GM21576 (cell line): ENCODE measurements around the gene PLEKHG1.
A peak's percentile ranks its signal among the peaks of the same experiment; 100 is the strongest.

Experiments
- ATAC-seq: cut with Tn5 transposase; IDR thresholded peaks from one replicate; pipeline ENCODE4 v1.9.1; 2021; ENCODE audit warnings: mild to moderate bottlenecking, moderate library complexity; ENCODE audit not compliant: unreplicated experiment

The PLEKHG1 gene

DNA sequence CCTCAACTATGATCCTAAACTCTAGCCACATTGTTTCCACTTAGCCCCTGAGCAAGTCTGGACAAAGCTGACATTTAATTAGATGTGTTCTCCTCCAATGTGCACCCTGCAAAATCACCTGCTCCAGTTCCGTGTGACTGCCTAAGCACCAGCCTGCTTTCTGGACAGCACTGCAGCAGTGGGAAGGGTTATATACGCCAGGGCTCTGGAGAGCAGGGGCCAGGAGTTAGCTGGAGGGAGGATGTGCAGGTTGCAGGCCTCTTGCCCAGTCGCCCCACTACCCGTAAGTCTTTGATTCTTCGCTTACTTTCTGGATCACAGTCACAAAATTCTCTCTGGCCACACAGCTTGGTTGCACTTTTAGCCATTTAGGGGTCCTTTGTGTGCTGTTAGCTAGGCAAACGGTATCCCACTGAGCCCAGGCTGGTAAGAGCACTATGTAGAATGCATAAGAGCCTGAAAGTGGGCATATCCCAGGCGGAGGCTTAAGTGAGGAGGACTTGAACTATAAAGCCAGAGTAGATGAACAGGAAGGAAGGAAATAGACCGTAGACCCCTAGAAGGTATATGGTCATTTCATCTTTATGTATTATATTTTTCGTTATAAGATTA lies 10.7 kb upstream of the PLEKHG1 start:
- ATAC-seq: no peak

DNA sequence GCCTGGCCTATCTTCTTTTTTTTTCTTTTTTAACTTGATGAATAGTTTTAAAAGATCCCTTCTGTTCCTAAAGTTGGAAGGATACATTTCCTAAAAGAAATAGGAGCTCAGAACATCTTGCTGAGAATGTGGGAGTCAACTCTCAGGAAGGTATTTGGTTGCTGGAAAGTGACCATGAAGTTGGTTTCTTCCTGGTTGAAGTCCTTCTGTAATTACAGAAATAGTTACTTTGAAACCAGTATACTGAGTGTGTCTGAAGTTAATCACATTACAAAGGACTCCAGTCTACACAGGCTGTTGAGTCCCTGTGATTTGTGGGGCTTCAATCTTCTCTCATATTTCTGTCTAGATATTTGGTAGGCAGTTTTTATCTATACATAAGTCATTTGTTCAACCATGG lies 9.8 kb upstream of the PLEKHG1 start:
- no peak for ATAC-seq

DNA sequence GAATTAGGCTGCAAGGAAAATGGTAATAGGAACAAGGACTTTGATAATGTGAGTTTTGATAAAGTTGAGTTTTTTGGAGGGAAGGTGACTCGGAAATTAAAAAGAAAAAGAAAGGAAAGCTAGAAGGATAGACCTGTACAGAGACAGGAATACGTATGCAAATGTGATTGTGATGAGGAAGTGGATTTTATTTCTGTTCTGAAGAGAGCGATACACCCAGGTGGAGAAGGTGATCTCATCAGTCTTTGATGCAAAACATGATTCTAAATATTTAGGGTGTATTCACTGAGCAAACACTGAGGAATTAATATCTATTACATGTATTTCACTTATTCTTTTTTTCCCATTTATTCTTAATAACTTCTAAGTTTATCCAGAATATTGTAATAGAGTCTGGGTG lies 9.2 kb upstream of the PLEKHG1 start:
- ATAC-seq: no peak

DNA sequence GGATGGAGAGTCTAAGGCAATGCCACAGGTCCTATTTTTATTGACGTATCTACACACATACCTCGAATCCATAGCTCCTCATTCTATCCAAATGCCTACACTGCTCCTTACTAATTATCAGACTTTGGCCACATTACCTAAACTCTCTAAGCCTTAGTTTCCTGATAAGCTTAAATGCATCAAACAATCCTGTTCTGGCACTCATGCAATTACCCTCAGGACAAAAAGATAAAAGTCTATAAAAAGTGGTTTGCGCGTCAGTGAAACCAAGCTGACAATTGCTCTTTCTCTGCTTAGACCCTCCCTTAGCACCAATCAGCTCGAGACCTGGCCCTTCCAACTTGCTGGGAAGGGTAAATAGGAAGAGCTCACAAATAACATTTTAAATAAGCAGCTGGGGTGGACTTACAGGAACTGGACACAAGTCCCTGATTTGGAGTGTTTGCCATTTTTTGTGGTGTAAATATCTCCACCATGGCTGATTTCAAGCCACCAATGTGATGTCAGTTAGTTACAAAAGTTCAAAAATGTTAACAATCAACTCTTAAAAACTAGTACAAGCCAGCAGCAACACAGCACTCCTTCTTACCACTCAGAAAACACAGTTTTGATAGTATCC lies 7.2 kb upstream of the PLEKHG1 start:
- no peak for ATAC-seq

DNA sequence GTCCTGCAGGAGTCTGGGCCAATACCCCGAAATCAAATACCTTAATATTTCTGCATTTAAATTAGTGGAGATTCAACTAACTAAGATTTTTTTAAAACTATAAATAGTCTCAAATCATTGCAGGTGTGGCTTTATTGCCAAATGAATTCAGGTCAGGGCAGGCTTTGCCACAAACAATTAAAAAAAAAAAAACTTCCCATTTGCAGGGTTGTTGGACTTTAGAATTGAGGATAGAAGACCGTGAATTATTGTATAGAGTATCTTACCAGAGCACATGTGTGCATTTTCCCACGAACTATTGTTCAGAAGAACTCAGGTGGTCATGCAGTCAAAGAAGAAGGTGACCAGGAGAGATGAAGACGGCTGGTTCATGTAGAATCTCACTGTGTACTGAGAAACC lies 6.6 kb upstream of the PLEKHG1 start:
- no peak for ATAC-seq

DNA sequence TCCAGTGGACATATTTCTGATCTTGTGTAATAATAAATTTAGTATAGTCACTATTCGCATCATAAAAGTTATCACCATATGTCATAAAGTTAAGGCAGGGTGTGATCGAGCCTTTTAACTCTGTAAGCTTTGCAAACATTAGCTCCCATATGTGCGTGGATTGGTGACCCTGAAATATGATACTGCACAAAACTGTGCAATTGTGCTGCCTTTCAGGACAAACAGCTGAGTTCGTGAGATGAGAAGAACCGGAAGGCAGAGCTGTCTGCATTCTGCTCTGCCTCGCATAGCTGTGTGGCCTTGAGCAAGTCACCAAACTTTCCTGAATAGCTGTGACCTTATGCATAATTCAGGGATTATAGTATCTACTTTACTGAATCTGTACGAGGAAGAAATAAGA lies 3.2 kb upstream of the PLEKHG1 start:
- no peak for ATAC-seq

DNA sequence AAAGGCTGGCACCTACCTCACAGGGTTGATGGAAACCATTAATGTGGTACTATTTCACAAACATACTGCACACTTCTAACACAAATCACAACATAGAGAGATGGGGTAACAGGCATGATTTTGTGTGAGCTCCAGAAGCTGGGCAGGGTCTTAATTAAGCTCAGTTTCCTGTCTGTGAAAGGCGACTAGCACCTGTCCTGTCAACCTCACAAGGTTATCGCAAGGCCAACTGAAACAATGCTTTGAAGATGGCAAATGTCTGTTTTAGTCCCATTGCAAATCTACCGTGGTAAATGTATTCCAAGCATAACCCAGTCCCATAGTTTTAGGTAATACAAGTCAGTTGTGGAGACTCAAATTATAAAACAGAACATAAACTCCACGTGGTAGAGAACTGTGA lies 1.3 kb upstream of the PLEKHG1 start:
- ATAC-seq: no peak

DNA sequence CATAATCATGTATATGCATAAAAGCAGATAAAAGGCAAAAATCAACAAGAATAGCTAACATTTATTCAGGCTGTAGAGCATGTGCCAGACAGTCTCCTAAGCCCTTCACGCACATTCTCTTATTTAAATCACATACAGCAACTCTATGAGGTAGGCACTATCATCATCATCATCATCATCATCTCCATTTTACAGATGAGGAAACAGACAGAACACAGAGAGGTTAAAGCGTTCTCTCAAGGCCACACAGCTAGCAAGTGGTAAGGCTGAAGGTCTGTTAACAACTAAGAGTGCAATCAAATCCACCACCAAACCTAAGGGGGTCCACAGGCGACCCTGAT lies 857 bp upstream of the PLEKHG1 start:
- no peak for ATAC-seq

DNA sequence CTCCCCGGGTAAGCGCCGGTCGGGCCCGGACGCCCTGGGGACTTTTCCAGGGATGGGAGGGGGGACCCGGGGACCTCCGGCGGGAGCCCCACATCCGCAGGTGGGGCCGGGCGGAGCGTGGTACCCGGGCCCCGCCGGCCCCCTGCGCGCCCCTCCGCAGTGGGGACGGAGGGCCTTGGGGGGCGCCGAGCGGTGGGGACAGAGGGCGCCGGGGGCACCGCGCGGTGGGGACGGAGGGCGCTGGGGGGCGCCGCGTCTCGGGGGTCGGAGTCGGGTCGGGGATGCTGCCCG lies 270 bp downstream of the PLEKHG1 start:
- no peak for ATAC-seq

DNA sequence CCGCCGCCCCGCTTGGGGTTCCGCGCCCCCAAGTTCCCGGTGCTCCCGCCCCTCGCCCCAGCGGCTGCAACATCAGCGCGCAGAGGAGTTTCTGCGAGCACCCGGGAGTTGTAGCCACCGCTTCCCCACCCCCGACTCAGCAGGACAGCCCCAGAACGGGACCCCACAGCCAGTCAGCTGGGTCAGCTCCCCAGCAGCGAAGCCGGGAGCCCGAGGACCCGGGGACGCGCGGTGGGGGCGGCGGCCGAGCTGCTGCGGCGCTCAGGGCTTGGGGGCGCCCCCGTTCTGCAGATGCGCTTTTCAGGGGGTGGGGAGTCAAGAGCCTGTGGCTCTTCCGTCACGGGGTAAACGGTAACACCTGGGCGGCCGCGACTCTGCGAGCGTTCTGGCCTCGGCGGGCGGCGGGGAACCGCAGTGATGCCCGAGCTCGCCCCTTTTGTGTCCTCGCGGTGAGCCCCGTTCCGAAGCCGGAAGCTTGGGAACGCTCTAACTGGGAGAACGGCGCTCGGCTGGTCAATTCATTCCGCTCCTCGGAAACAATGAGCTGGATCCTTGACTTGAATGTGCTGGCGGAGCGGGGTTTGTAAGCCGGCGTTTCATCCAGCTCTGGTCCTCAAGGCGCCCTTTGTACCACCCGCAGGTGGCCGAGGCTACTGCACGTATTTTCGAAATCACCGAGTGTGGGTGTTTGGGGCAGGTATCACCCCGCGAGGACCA lies 774 bp downstream of the PLEKHG1 start:
- peak; percentile 70 for ATAC-seq

DNA sequence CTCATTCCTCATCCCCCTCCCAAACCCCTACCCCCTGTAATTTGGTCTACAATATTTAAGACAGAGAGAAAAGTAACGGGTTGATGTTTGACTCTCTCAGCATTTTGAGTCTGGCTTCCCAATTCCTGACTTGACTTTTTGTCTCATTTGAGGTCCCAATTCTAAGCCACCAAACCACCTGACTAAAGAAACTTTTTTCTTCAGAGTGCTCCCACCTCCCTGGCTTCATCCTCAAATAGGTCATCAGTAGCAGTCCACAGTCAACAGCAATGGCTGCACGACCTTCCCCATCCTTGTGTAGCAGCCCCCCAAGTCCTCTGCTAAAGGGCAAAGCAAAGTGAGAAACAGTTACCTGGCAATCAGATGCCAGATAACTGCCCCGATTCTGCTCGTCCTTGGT lies 1.8 kb downstream of the PLEKHG1 start:
- no peak for ATAC-seq

DNA sequence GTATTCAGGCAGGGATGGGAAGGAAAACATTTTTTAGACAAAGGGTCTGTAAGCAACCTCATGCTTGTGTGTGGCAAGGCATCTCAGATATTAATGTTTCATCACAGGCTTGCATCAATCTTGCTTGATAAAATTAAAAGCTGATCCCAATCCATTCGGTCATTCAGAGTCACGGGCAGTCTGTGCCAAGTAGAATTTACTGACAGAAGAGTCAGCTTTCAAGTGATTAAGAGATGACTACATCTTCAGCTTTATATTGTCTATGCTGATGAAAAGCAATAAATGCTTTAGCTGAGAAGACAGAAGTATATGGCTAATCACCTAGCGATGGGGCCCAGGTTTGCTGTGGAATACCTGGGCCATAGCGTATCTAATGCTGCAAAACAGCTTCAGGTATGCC lies 3.5 kb downstream of the PLEKHG1 start:
- no peak for ATAC-seq

DNA sequence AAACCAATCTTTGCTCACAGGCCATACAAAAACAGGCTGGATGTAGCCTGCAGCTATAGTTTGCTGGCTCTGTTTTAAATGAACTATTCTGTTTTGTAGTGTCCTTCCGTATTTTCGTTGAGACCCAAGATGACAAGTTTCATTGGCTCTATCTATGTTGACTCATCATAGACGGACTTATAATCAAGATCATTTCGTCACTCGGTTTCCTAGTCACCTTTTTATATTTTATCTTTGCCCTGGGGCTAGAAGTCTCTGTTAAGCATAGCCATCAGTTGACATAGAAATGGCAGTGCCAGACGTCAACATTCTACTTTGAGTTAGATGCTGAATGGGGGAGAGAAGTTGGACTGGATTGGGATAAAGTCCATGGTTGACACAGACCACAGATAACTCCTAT lies 4.8 kb downstream of the PLEKHG1 start:
- no peak for ATAC-seq

DNA sequence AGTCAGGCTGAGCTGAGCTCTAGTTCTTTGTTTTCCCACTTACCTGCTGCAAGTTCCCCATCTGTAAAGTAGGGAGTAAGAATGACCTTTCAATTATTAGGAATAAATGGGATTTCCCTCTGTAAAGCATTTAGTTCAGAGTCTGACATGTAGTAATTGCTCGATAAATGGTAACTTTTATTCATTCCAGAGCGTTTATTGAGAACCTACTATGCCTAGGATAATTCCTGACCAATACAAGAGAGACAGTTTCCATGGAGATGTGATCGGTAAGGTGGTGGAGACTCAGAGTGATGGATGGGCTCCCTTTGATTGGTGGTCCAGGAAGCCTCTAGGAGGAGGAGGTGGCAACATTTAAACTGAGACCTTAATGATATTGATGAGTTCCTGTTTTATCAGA lies 5.6 kb downstream of the PLEKHG1 start:
- no peak for ATAC-seq

DNA sequence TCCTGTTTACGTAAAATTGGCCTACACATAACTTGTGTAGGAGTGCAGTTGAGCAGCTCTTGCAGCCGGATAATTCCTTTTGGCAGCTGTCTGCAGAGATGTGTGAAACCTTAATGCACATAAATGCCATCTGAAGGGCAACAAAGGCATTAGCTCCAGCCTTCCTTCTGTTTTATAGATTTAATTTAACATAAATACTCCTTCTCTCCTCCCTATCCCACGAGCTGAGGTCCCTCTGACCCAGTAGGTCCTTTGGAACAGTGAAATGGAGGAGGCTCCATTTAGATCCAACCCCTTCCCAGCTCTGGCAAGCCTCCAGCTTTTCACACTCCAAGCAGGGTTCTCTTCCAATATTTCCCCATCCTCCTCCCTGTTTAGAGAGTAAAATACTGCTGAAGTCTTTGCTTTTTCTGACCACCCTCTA lies 6.5 kb downstream of the PLEKHG1 start:
- ATAC-seq: no peak

DNA sequence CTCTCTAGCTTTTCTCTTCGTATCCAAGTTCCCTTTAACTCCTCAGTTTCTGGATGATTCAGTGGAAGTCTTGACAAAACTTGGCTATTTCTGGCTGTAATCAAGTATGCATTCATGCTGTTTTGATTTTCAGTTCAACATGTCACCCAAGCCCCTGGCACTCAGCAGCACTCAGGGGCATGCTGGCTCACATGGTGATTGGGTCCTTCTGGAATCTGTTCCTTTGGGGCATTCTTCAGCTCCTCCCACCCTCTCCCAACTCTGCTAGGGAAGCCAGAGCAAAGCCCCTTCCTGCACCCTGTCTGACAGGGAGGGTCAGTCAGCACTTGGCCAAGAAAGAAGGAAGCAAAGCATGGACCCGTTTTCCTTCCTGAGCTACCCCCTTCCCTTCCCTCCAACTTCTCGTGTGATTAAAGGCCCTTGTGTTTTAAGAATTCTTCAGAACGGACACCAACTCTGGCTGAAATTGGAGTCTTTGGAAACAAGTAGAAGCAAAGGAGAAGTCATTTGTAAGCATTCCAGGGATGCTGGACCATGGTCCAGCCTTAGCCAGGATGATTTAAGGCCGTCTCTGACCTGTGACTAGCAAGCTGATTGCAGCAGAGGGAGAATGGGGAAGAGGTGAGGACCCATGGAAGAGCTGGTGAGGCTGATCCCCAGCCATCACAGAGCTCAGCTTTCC lies 7.1 kb downstream of the PLEKHG1 start:
- ATAC-seq: no peak

DNA sequence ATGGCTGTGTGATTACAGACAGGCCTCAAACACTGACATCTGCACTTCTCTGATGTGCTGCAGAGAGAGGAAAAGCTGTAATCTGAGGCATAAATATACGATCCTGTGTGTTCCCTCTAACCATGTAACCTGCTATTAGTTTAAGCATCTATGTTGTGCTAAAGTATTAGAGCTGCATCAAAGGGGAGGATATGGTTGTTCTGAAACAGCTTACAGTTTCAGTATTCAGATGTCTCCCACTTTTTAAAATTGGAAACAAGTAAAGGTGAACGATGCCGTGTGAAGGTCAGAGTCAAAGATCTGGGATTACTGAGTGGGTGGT lies 7.6 kb downstream of the PLEKHG1 start:
- ATAC-seq: no peak

DNA sequence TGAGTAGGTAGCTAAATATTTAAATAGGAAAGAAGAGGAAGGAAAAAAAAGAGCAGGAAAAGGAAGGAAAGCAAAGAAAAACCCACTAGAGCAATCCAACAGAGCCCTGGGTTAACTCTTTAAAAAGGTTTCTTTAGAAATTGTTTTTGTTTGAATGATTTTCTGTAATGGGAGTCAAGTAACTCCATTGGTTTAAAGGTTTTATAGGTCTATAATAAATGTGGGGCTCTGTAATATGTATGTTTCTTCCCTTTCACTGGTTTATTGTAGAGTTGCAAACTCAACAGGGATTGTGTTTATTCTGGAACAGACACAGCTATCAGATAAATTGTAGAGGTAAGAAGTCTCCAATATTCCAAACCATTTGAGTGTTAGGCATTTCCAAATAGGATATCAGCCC lies 10.9 kb downstream of the PLEKHG1 start:
- ATAC-seq: no peak

DNA sequence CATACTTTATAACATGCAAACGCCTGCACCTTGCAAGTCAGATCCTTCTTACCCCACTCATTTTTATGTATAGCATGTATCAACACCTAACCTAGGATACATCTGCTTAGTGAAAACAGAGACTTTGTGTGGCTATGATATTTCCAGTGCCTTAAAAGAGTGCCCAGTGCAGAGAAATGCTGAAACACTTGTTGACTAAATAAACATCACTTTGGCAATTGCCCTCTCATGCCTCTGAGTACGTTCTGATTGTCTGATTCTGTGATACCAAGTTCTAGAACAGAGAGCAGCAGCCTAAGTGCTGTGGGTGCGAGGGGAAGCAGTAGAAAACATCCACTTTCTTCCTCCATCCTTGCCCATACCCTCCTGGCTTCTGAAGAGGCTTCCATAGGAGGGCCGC lies 13.6 kb downstream of the PLEKHG1 start:
- ATAC-seq: no peak

DNA sequence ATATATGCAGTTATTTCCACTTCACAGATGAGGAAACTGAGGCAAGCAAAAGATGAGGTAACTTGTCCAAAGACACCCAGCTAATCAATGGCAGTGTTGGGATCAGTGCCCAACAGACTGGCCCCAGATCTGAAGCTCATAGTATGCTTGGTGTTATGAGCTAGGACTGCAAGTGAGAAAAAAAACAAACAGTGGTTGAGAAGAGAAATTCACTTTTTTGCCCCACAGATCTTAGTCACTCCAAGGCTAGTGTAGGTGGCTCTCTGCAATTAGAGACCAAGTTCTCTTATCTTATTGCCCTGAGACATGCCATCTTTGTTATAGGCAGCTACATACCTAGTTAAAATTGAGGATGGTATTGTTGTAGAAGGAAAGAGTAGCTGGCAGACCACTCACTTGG lies 16.3 kb downstream of the PLEKHG1 start:
- ATAC-seq: no peak

DNA sequence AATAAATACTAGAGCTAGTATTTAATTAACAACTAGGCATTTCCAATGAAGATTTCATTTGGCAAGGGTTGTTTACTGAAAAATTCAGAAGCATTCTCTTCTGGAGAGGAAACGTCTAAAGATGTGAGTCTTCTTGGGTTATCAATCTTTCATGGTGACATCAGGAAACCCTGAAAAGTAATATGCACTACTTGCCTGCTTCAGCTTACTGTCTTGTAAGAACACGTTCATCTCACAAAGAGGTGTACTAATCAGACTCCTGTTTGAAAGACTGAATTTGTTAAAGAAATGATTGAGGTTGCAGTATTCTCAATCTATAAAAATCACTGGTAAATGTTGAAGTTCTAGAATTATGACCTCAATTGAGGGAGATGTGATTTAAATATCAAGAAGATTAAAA lies 16.9 kb downstream of the PLEKHG1 start:
- no peak for ATAC-seq

DNA sequence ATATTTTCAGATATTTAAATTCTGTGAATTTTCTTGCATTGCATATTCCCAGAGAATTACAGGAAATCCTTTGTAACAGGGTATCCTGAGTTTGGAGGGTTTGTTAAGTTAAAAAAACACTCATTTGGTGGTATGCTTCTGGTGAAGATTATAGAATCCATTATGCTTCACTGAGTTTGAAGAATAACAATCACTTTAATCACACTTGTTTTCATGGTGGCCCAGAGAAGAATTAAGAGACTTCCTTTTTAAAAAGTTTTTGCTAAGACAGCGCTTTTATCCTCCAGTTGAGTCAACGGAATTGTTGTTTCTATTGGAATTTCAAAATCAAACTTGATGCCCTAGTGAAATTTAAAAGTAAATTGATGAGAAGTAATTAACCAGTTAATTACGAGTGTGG lies 17.4 kb downstream of the PLEKHG1 start:
- no peak for ATAC-seq
